Neuronal stem cell (in vitro differentiated cells): Measurements from ENCODE around the gene MS4A7.
A peak's percentile ranks its signal among the peaks of the same experiment; 100 is the strongest.
"Not testable (repeated sequence)": the region's sequence is repeated elsewhere in the genome, so short reads cannot be mapped to it uniquely, and the experiment has no call there.

Source experiments
- DNase-seq: peaks from one replicate; pipeline ENCODE4 v3.0.0-alpha.2; 2013; ENCODE audit warnings: low spot score
- H2AFZ ChIP-seq: one replicate; pipeline ENCODE4 v1.6.1; 2013; ENCODE audit warnings: mild to moderate bottlenecking, low read length, inconsistent platforms
- H2AK5ac ChIP-seq: 2 replicates; pipeline ENCODE4 v1.6.1; 2013; ENCODE audit warnings: low read depth, mild to moderate bottlenecking, inconsistent platforms, low read length, moderate library complexity, mixed read lengths
- H2BK120ac ChIP-seq: 2 replicates; pipeline ENCODE4 v1.6.1; 2013; ENCODE audit warnings: low read depth, mild to moderate bottlenecking, inconsistent platforms, low read length, moderate library complexity, mixed read lengths
- H2BK12ac ChIP-seq: one replicate; pipeline ENCODE4 v1.6.1; 2013; ENCODE audit warnings: low read length, inconsistent platforms
- H2BK15ac ChIP-seq: 2 replicates; pipeline ENCODE4 v1.6.1; 2013; ENCODE audit warnings: mild to moderate bottlenecking, low read length, inconsistent platforms, mixed read lengths
- H2BK5ac ChIP-seq: one replicate; pipeline ENCODE4 v1.6.1; 2013; ENCODE audit warnings: inconsistent platforms, mild to moderate bottlenecking, low read length, moderate library complexity
- H3K14ac ChIP-seq: one replicate; pipeline ENCODE4 v1.6.1; 2013; ENCODE audit warnings: low read length, inconsistent platforms
- H3K18ac ChIP-seq: 2 replicates; pipeline ENCODE4 v1.6.1; 2013; ENCODE audit warnings: low read length, inconsistent platforms
- H3K23ac ChIP-seq: 2 replicates; pipeline ENCODE4 v1.6.1; 2013; ENCODE audit warnings: low read depth, mild to moderate bottlenecking, mixed read lengths, low read length, inconsistent platforms; ENCODE audit not compliant: poor library complexity
- H3K27ac ChIP-seq: replicated peaks from 3 replicates; pipeline ENCODE4 v1.5.1; 2013; ENCODE audit warnings: low read length, inconsistent platforms
- H3K27me3 ChIP-seq, 3 experiments: 2 replicates each; pipeline ENCODE4 v1.6.1; 2013; ENCODE audit warnings: low read length in 3 of 3, mild to moderate bottlenecking in 2 of 3, inconsistent platforms in 1 of 3, low read depth in 1 of 3, mixed read lengths in 1 of 3, moderate library complexity in 1 of 3; ENCODE audit not compliant: control insufficient read depth in 3 of 3, insufficient read depth in 3 of 3
- H3K36me3 ChIP-seq, 2 donors: replicated peaks in 1 of 2; 2 replicates each; pipeline ENCODE4 v1.6.1; 2013; ENCODE audit warnings: low read length in 2 of 2; ENCODE audit not compliant: control insufficient read depth in 2 of 2, insufficient read depth in 2 of 2
- H3K4ac ChIP-seq: 2 replicates; pipeline ENCODE4 v1.6.1; 2013; ENCODE audit warnings: inconsistent platforms, mild to moderate bottlenecking, low read length, moderate library complexity
- H3K4me1 ChIP-seq, 2 donors: 1 replicate in 1 of 2; 2 replicates in 1 of 2; pipeline ENCODE4 v1.6.1; 2013; ENCODE audit warnings: low read length in 2 of 2, low read depth in 1 of 2; ENCODE audit not compliant: control insufficient read depth in 2 of 2, insufficient read depth in 1 of 2
- H3K4me2 ChIP-seq: one replicate; pipeline ENCODE4 v1.6.1; 2013; ENCODE audit warnings: mild to moderate bottlenecking, low read length, inconsistent platforms; ENCODE audit not compliant: insufficient read depth, poor library complexity, severe bottlenecking
- H3K4me3 ChIP-seq, 2 donors: 2 replicates each; pipeline ENCODE4 v1.5.1; 2013; ENCODE audit warnings: low read length in 2 of 2, mild to moderate bottlenecking in 2 of 2, inconsistent platforms in 1 of 2, moderate library complexity in 1 of 2
- H3K79me1 ChIP-seq: one replicate; pipeline ENCODE4 v1.6.1; 2013; ENCODE audit warnings: low read depth, mild to moderate bottlenecking, inconsistent platforms, low read length, moderate library complexity
- H3K9ac ChIP-seq: one replicate; pipeline ENCODE4 v1.6.1; 2013; ENCODE audit warnings: mild to moderate bottlenecking, low read depth, low read length, inconsistent platforms; ENCODE audit not compliant: poor library complexity
- H3K9me3 ChIP-seq, 2 donors: replicated peaks in 1 of 2; 2 replicates each; pipeline versions ENCODE3 to v1.6.1; 2013; ENCODE audit warnings: low read length in 2 of 2, mild to moderate bottlenecking in 2 of 2, inconsistent platforms in 1 of 2, low read depth in 1 of 2, mixed read lengths in 1 of 2, moderate library complexity in 1 of 2; ENCODE audit not compliant: control insufficient read depth in 2 of 2, insufficient read depth in 1 of 2
- H4K8ac ChIP-seq: one replicate; pipeline ENCODE4 v1.6.1; 2013; ENCODE audit warnings: low read depth, mild to moderate bottlenecking, inconsistent platforms, low read length, moderate library complexity
- H4K91ac ChIP-seq: one replicate; pipeline ENCODE4 v1.6.1; 2013; ENCODE audit warnings: low read length, low read depth, mild to moderate bottlenecking, inconsistent platforms; ENCODE audit not compliant: poor library complexity
- WGBS, 2 donors: extraction: QIAGEN DNeasy Blood & Tissue Kit; methylation state at CpG; one replicate each; pipeline ENCODE4 v1.1.7; 2013; ENCODE audit warnings: missing lambda C conversion rate in 2 of 2, mixed read lengths in 1 of 2; ENCODE audit not compliant: insufficient read length in 2 of 2, insufficient replicate concordance in 1 of 2; ENCODE audit errors: extremely low coverage in 2 of 2; 5-methylcytosine and 5-hydroxymethylcytosine counted together

Gene MS4A7

DNA sequence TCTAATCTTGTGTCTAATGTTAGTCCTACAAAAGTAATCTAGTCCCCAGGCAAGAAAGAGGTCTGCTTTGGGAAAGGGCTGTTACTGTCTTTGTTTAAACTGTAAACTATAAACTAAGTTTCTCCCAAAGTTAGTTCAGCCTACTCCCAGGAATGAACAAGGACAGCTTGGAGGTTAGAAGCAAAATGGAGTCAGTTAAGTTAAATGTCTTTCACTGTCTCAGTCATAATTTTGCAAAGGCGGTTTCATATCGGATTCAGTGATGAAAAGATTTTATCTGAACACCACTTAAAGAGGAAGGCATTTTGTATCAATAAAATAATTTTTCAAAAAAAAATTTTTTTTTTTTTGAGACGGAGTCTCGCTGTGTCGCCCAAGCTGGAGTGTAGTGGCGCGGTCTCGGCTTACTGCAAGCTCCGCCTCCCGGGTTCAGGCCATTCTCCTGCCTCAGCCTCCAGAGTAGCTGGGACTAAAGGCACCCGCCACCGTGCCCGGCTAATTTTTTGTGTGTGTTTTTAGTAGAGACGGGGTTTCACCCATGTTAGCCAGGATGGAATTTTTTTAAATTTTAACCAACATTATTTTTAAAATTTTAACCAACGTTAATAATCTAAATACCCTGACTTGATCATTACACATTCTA lies 11.9 kb upstream of the MS4A7 start:
- H3K4me2 ChIP-seq, H3K4me1 ChIP-seq, H4K8ac ChIP-seq, H3K14ac ChIP-seq, H3K4ac ChIP-seq, H3K18ac ChIP-seq, H2AFZ ChIP-seq, H3K79me1 ChIP-seq, H2BK5ac ChIP-seq, DNase-seq, H2BK120ac ChIP-seq, H3K23ac ChIP-seq, H4K91ac ChIP-seq, H3K27ac ChIP-seq, H3K9ac ChIP-seq, H2BK12ac ChIP-seq, H2AK5ac ChIP-seq, H3K36me3 ChIP-seq, H3K9me3 ChIP-seq, H3K4me3 ChIP-seq, H2BK15ac ChIP-seq, H3K27me3 ChIP-seq: not testable (repeated sequence)
- 100% methylated on average over 1 of the region's 15 CpGs; no CpG with 5 or more reads in 1 of the 2 donors for WGBS, 2 donors

GRCh38 chr11:60367009-60367408 lies 11.3 kb upstream of the MS4A7 start:
- no peaks in the 10 kb centered on the region for H3K79me1 ChIP-seq
- H4K8ac ChIP-seq = no peak overlapping the region
- no CpG with 5 or more reads among the region's 2 CpGs for WGBS, 2 donors
- H4K91ac ChIP-seq = no peak overlapping the region
- H3K9ac ChIP-seq = no peak overlapping the region
- H2AK5ac ChIP-seq = no peak overlapping the region
- no peak overlapping the region for H2BK12ac ChIP-seq
- no peak overlapping the region for H3K18ac ChIP-seq
- no peak overlapping the region for H3K23ac ChIP-seq
- no peaks in the 10 kb centered on the region for H3K9me3 ChIP-seq
- DNase-seq = no peak
- no peak overlapping the region for H3K27ac ChIP-seq
- H3K4me2 ChIP-seq = no peak overlapping the region
- H3K27me3 ChIP-seq = no peaks in the 10 kb centered on the region
- H3K4ac ChIP-seq = no peak overlapping the region
- no peak overlapping the region for H2BK5ac ChIP-seq
- H2BK120ac ChIP-seq = no peak overlapping the region
- H3K4me3 ChIP-seq = no peak overlapping the region
- no peak overlapping the region for H2BK15ac ChIP-seq
- no peaks in the 10 kb centered on the region for H3K36me3 ChIP-seq
- no peaks in the 10 kb centered on the region for H3K4me1 ChIP-seq
- no peak overlapping the region for H2AFZ ChIP-seq
- no peak overlapping the region for H3K14ac ChIP-seq

DNA sequence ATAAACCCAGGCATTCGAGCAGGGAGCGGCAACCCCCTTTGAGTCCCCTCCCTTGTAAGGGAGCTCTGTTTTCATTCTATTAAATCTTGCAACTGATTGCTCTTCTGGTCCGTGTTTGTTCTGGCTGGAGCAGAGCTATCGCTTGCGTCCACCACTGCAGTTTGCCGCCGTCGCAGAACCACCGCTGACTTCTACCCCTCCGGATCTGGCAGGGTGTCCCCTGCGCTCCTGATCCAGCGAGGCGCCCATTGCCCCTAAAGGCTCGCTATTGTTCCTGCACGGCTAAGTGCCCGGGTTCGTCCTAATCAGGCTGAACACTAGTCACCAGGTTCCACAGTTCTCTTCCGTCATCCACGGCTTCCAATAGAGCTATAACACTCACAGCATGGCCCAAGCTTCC lies 10.4 kb upstream of the MS4A7 start:
- H2BK5ac ChIP-seq = no peak overlapping the region
- H2AFZ ChIP-seq = no peak overlapping the region
- no peak overlapping the region for H2BK12ac ChIP-seq
- no peak overlapping the region for H3K14ac ChIP-seq
- H3K27ac ChIP-seq = no peak overlapping the region
- H3K27me3 ChIP-seq = peaks cover 0 to 3% (median 0%) of the 10 kb centered on the region in 3 experiments
- H3K79me1 ChIP-seq = no peaks in the 10 kb centered on the region
- no peak overlapping the region for H2AK5ac ChIP-seq
- H3K18ac ChIP-seq = peak overlapping the region; percentile 30
- no peaks in the 10 kb centered on the region for H3K9me3 ChIP-seq
- no peak overlapping the region for H3K4me2 ChIP-seq
- WGBS, 2 donors = no CpG with 5 or more reads among the region's 19 CpGs
- DNase-seq = no peak
- H3K23ac ChIP-seq = no peak overlapping the region
- H3K4me1 ChIP-seq = no peaks in the 10 kb centered on the region
- H2BK120ac ChIP-seq = no peak overlapping the region
- H4K8ac ChIP-seq = no peak overlapping the region
- H2BK15ac ChIP-seq = no peak overlapping the region
- H4K91ac ChIP-seq = no peak overlapping the region
- no peaks in the 10 kb centered on the region for H3K36me3 ChIP-seq
- H3K9ac ChIP-seq = no peak overlapping the region
- H3K4ac ChIP-seq = no peak overlapping the region
- H3K4me3 ChIP-seq = no peak overlapping the region

GRCh38 chr11:60370252-60370810 lies 8.0 kb upstream of the MS4A7 start:
- H2BK12ac ChIP-seq = no peak overlapping the region
- H3K4me3 ChIP-seq = no peak overlapping the region
- no peak overlapping the region for H3K18ac ChIP-seq
- peaks cover 0 to 6% (median 0%) of the 10 kb centered on the region in 3 experiments for H3K27me3 ChIP-seq
- H3K14ac ChIP-seq = no peak overlapping the region
- no peak overlapping the region for H2AK5ac ChIP-seq
- no peaks in the 10 kb centered on the region for H3K9me3 ChIP-seq
- no peak overlapping the region for H2AFZ ChIP-seq
- H3K4me2 ChIP-seq = no peak overlapping the region
- no peak overlapping the region for H3K23ac ChIP-seq
- H3K9ac ChIP-seq = no peak overlapping the region
- no peak overlapping the region for H4K8ac ChIP-seq
- WGBS, 2 donors = no CpG with 5 or more reads among the region's 2 CpGs
- no peak overlapping the region for H3K27ac ChIP-seq
- H2BK5ac ChIP-seq = no peak overlapping the region
- no peaks in the 10 kb centered on the region for H3K79me1 ChIP-seq
- DNase-seq = no peak
- H3K4me1 ChIP-seq = no peaks in the 10 kb centered on the region
- no peak overlapping the region for H2BK15ac ChIP-seq
- H3K4ac ChIP-seq = no peak overlapping the region
- H4K91ac ChIP-seq = no peak overlapping the region
- no peaks in the 10 kb centered on the region for H3K36me3 ChIP-seq
- no peak overlapping the region for H2BK120ac ChIP-seq
